ENCODE results near the gene MLF2.

MLF2 gene

GRCh38 chr12:6698352-6699046 is 54.4 kb downstream of the MLF2 start:
- in situ Hi-C loops (cut with MboI; ENCODE audit: low sequenced_read_pairs) = no loop called here
